WTC11 (cell line): ENCODE results near the gene GRIN2A. TPM values are rescaled to one million over a fixed set of nuclear protein-coding genes. Genes with fewer than 3 reads are reported as not detected.

Experiments used
- ATAC-seq: fragments of 200-7000 bp; cut with Tn5 transposase; 2 replicates; pipeline ENCODE4 v1.10.0; 2021; ENCODE audit warnings: mild to moderate bottlenecking, moderate library complexity
- Bru-seq: library from RNA; stranded (reverse); fragments of 400-500 nt; gene quantifications from one replicate; lab custom pipeline; 2021; lab: Mats Ljungman, UMichigan
- CTCF ChIA-PET: fragments of 300-600 bp; sonication (Branson Sonifier 250); formaldehyde crosslinking; loops from one replicate; lab custom pipeline; 2021; ENCODE audit warnings: antibody characterized with exemption; lab: Charles Lee
- POLR2A ChIA-PET: fragments of 350-600 bp; sonication (Branson Sonifier 250); formaldehyde crosslinking; loops from one replicate; lab custom pipeline; 2021; ENCODE audit warnings: antibody characterized with exemption; lab: Charles Lee
- DNase-seq: peaks from one replicate; pipeline ENCODE4 v3.0.0; 2021; ENCODE audit warnings: low spot score
- H3K27ac Mint-ChIP-seq: 2 replicates; pipeline ENCODE4 v1.8.0; 2021; ENCODE audit warnings: mixed read lengths
- H3K27me3 Mint-ChIP-seq: 2 replicates; pipeline ENCODE4 v1.8.0; 2021; ENCODE audit warnings: low read depth, mild to moderate bottlenecking, moderate library complexity, mixed read lengths
- H3K36me3 Mint-ChIP-seq: 2 replicates; pipeline ENCODE4 v1.8.0; 2021; ENCODE audit warnings: mixed read lengths
- H3K4me1 Mint-ChIP-seq: 2 replicates; pipeline ENCODE4 v1.8.0; 2022; ENCODE audit warnings: mixed read lengths
- H3K4me3 Mint-ChIP-seq: 2 replicates; pipeline ENCODE4 v1.8.0; 2021; ENCODE audit warnings: mild to moderate bottlenecking, moderate library complexity, mixed read lengths
- H3K9me3 Mint-ChIP-seq: 2 replicates; pipeline ENCODE4 v1.8.0; 2021; ENCODE audit warnings: mixed read lengths
- AFF4 ChIP-seq: sonication (generic); formaldehyde crosslinking; IDR thresholded peaks from 2 replicates; pipeline ENCODE4 v1.8.1; 2023; ENCODE audit warnings: mild to moderate bottlenecking, missing genetic modification reagents, borderline replicate concordance
- ATF2 ChIP-seq: sonication (generic); formaldehyde crosslinking; IDR thresholded peaks from 2 replicates; pipeline ENCODE4 v1.8.1; 2022; ENCODE audit warnings: low read depth, missing genetic modification reagents, borderline replicate concordance
- CREB1 ChIP-seq: sonication (generic); formaldehyde crosslinking; IDR thresholded peaks from 2 replicates; pipeline ENCODE4 v1.8.0; 2023; ENCODE audit warnings: mild to moderate bottlenecking, missing genetic modification reagents
- ELF4 ChIP-seq: sonication (generic); formaldehyde crosslinking; IDR thresholded peaks from 2 replicates; pipeline ENCODE4 v1.8.1; 2022; ENCODE audit warnings: low read depth, mild to moderate bottlenecking, moderate library complexity, missing genetic modification reagents
- EMX1 ChIP-seq: fragments of 250-450 bp; sonication (Bioruptor Pico); IDR thresholded peaks from 2 replicates; pipeline ENCODE4 v1.8.0; 2021; ENCODE audit warnings: mild to moderate bottlenecking
- ERG ChIP-seq: fragments of 250-450 bp; sonication (Bioruptor Pico); IDR thresholded peaks from 2 replicates; pipeline ENCODE4 v1.8.0; 2021; ENCODE audit warnings: mild to moderate bottlenecking
- ESRRA ChIP-seq: sonication (generic); formaldehyde crosslinking; IDR thresholded peaks from 2 replicates; pipeline ENCODE4 v1.8.1; 2022; ENCODE audit warnings: mild to moderate bottlenecking, missing genetic modification reagents, borderline replicate concordance
- GTF2I ChIP-seq: fragments of 250-450 bp; sonication (Bioruptor Pico); conservative IDR thresholded peaks from 2 replicates; pipeline ENCODE4 v1.4.0; 2021; ENCODE audit warnings: mild to moderate bottlenecking
- HMGXB4 ChIP-seq: sonication (generic); formaldehyde crosslinking; IDR thresholded peaks from 2 replicates; pipeline ENCODE4 v1.8.1; 2023; ENCODE audit warnings: mild to moderate bottlenecking, moderate library complexity, missing genetic modification reagents
- RELA ChIP-seq: sonication (generic); formaldehyde crosslinking; IDR thresholded peaks from 2 replicates; pipeline ENCODE4 v1.8.1; 2022; ENCODE audit warnings: missing genetic modification reagents, mild to moderate bottlenecking, borderline replicate concordance
- ZNF263 ChIP-seq: sonication (generic); formaldehyde crosslinking; IDR thresholded peaks from 2 replicates; pipeline ENCODE4 v1.8.1; 2022; ENCODE audit warnings: low read depth, mild to moderate bottlenecking, moderate library complexity, missing genetic modification reagents
- ZNF416 ChIP-seq: fragments of 250-450 bp; sonication (Bioruptor Pico); IDR thresholded peaks from 2 replicates; pipeline ENCODE4 v1.9.0; 2021; ENCODE audit warnings: mild to moderate bottlenecking, inconsistent platforms
- long read RNA-seq, 3 experiments: library from RNA in 1 of 3; library from capped mRNA in 1 of 3; library from polyadenylated mRNA in 1 of 3; unstranded in 2 of 3; stranded (forward) in 1 of 3; transcript quantifications; one replicate each; pipeline ENCODE4 v2.0.0, GENCODE V29; 2021
- total RNA-seq: library from RNA; stranded (reverse); gene quantifications from 3 replicates; pipeline ENCODE4 v1.2.3, GENCODE V29; 2021

GRIN2A gene
- 3.5 to 4.5 TPM (median 4.0 TPM) in 3 replicates for total RNA-seq
- percentile 45 among the genes with signal in this experiment for Bru-seq, nascent RNA
- long read RNA-seq, experiment 1, full-length matches to known transcripts: 2 of 11 reads
- long read RNA-seq, experiment 1, partial matches to known transcripts: 3 of 11 reads
- long read RNA-seq, experiment 1, other reads (novel, unspliced or antisense): 6 of 11 reads
- long read RNA-seq, experiment 2, partial matches to known transcripts: 0 of 4 reads
- long read RNA-seq, experiment 2, other reads (novel, unspliced or antisense): 4 of 4 reads
- long read RNA-seq, experiment 3: 0 reads

- no peaks in the 10 kb centered on the region for H3K36me3 Mint-ChIP-seq
- H3K9me3 Mint-ChIP-seq: 0 out of 2 replicates have a peak, but pooled peaks cover 5% of the 10 kb centered on the region
- H3K4me3 Mint-ChIP-seq: peak within 1 kb of the TSS; percentile 77
- ChIA-PET POLR2A (interaction anchor here (0.6 to 0.7 kb wide), 2 partner anchors 141 to 1022 kb away, joined by 3 read pairs; no protein-coding TSS in a partner anchor), CTCF (interaction anchor here (0.6 to 5.4 kb wide), 14 partner anchors 11 to 925 kb away, joined by 3 to 102 read pairs (median 4); partner anchors contain the start of gene NUBP1)
- peak; percentile 53 for DNase-seq
- TF ChIP-seq GTF2I (CRISPR knock-in tag) (no peak), HMGXB4 (CRISPR knock-in tag) (peak; percentile 23; the same call in 1 of the 2 replicates)
- peaks cover 70% of the 10 kb centered on the region for H3K27me3 Mint-ChIP-seq
- H3K27ac Mint-ChIP-seq: no peak within 1 kb of the TSS
- peaks cover 6% of the 10 kb centered on the region; the same call in 1 of the 2 replicates for H3K4me1 Mint-ChIP-seq
- ATAC-seq: peak; percentile 31
These were observed at the start of gene GRIN2A for GRCh38 chr16:10182222-10183053. Gene GRIN2A (minus strand): TSS chr16:10182428. CDS start chr16:10180411, 2,017 bp downstream.

- no peak overlapping the region for H3K27ac Mint-ChIP-seq
These were observed 49.3 kb upstream of the GRIN2A start for GRCh38 chr16:10231563-10231962.

More at GRCh38 chr16:10231563-10231962, 49.3 kb upstream of the GRIN2A start:
- 0 out of 2 replicates have a peak, but pooled peaks cover 5% of the 10 kb centered on the region for H3K4me1 Mint-ChIP-seq
- ChIA-PET CTCF (no interaction called here), POLR2A (no interaction called here)
- no peaks in the 10 kb centered on the region; the same call in 1 of the 2 replicates for H3K27me3 Mint-ChIP-seq
- peaks cover 25% of the 10 kb centered on the region for H3K9me3 Mint-ChIP-seq
- H3K36me3 Mint-ChIP-seq: peaks cover 7% of the 10 kb centered on the region; the same call in 1 of the 2 replicates
- H3K4me3 Mint-ChIP-seq: no peak overlapping the region
- ATAC-seq (no peak), DNase-seq (no peak)
- no peak for TF ChIP-seq ZNF416 (CRISPR knock-in tag)
- TF ChIP-seq AFF4 (CRISPR knock-in tag): no peak
- TF ChIP-seq ELF4 (CRISPR knock-in tag): no peak
- no peak for TF ChIP-seq ATF2 (CRISPR knock-in tag)
- no peak for TF ChIP-seq EMX1 (CRISPR knock-in tag)
- no peak for TF ChIP-seq ZNF263 (CRISPR knock-in tag)
- no peak for TF ChIP-seq RELA
- no peak for TF ChIP-seq ERG
- no peak for TF ChIP-seq CREB1 (CRISPR knock-in tag)
- no peak for TF ChIP-seq ESRRA
